Measurements from ENCODE around the gene LRRC70.
A peak's percentile ranks its signal among the peaks of the same experiment; 100 is the strongest.
"Not testable (repeated sequence)": the region's sequence is repeated elsewhere in the genome, so short reads cannot be mapped to it uniquely, and the experiment has no call there.

The LRRC70 gene

DNA sequence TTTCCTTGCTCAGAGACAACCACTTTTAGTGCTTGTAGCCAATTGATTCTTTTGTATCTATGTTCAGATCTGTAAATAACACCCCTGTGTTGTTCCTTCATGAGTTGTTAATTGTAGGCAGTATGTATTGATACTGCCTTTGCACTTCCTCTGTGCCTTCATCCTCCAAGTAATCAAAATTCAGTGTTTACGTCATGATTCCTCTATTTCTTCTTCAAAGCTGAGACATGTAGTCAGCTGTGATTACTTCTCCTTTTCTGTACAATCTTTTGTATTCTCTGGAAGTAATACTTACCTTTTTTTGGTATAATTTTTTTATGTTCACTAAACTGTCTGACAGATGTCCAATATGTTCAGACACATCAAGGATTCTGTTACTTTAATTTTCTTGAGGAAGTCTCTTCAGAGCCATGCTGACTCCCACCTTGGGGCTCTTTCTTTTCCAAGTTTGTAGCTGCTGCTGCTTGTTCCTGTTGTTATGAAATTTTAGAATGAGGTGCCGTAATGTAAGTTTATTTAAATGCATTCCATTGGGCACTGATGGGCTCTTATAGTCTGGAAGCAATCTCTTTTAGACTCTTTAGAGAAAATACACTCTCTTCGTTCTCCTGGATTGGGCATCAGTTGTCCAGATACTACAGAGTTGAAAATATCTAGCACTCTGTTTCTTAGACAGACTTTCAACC, 30.5 kb upstream of the LRRC70 start:
- no peaks in the 10 kb centered on the region for H4K20me1 ChIP-seq
- no peak overlapping the region for H3K9ac ChIP-seq
- no peaks in the 10 kb centered on the region for H3K27me3 ChIP-seq
- H3K9me3 ChIP-seq (replicated peaks in 1 of 11): peaks cover 0 to 12% (median 4%) of the 10 kb centered on the region in 11 experiments; a peak in 10 of 22 replicates
- TF ChIP-seq Cebpa-rat (IDR thresholded peaks at IDR 0.05): no peak
- H3K4me1 ChIP-seq: peaks cover 0 to 26% (median 7%) of the 10 kb centered on the region in 10 experiments; a peak in 10 of 20 replicates
- H3K36me3 ChIP-seq: peaks cover 1 to 64% (median 27%) of the 10 kb centered on the region in 11 experiments; a peak in 20 of 22 replicates
- H3K27ac ChIP-seq: peak overlapping the region in 4 of 11 experiments; percentile 3 to 47 (median 30); a peak in 6 of 22 replicates
- no peak overlapping the region for H3K4me3 ChIP-seq
- peak overlapping the region in 5 of 11 experiments; percentile 14 to 67 (median 43); a peak in 9 of 22 replicates for H3K4me2 ChIP-seq

DNA sequence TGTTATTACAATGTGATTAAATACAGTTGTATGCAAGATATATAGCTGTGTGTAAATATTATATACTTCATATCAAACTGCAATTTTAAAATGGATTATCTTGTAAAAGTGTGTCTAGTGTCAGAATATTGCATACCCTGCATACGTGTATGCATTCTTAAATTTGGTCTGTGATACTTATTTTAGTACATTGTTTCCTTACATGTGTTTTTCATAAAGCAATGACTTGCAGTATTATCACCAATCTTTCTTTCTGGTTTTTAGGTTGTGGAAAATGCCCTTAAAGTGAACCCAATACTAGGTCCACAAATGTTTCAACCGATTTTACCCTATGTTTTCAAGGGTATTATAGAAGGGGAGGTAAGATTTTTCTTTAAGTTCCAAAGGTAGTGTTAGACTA, 28.5 kb upstream of the LRRC70 start:
- Histone ChIP-seq H3K4me3 (no peak overlapping the region), H3K9me3 (replicated peaks in 1 of 11) (peaks cover 0 to 4% (median 0%) of the 10 kb centered on the region in 11 experiments; a peak in 4 of 22 replicates), H3K4me2 (no peak overlapping the region), H3K4me1 (peaks cover 0 to 26% (median 7%) of the 10 kb centered on the region in 10 experiments; a peak in 10 of 20 replicates), H3K27me3 (no peaks in the 10 kb centered on the region), H3K36me3 (peaks cover 12 to 64% (median 35%) of the 10 kb centered on the region in 11 experiments; a peak in 21 of 22 replicates), H3K9ac (no peak overlapping the region), H4K20me1 (no peaks in the 10 kb centered on the region), H3K27ac (no peak overlapping the region)
- no peak for TF ChIP-seq Cebpa-rat (IDR thresholded peaks at IDR 0.05)

DNA sequence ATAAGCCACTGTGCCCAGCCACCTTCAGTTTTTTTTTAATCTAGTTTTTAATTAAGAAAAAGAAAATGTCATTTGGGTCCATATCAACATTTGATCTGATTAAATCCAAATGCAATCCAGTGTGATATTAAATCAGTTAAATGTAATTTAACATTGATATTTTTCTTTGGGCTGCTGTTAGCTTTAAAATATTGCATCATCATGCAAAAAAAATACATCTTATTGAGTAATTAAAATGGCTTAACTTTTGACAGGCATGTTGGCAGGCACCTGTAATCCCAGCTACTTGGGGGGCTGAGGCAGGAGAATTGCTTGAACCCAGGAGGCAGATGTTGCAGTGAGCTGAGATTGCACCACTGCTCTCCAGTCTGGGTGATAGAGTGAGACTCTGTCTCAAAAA, 22.7 kb upstream of the LRRC70 start:
- Histone ChIP-seq H3K27ac (no peak overlapping the region), H3K4me1 (no peaks in the 10 kb centered on the region), H3K9me3 (replicated peaks in 1 of 11) (no peaks in the 10 kb centered on the region), H3K4me2 (no peak overlapping the region), H4K20me1 (no peaks in the 10 kb centered on the region), H3K9ac (no peak overlapping the region), H3K36me3 (peaks cover 35 to 90% (median 69%) of the 10 kb centered on the region in 11 experiments), H3K27me3 (no peaks in the 10 kb centered on the region), H3K4me3 (no peak overlapping the region)
- TF ChIP-seq Cebpa-rat (IDR thresholded peaks at IDR 0.05): peak in 1 of 11 experiments; percentile 49; a peak in 1 of 22 replicates

DNA sequence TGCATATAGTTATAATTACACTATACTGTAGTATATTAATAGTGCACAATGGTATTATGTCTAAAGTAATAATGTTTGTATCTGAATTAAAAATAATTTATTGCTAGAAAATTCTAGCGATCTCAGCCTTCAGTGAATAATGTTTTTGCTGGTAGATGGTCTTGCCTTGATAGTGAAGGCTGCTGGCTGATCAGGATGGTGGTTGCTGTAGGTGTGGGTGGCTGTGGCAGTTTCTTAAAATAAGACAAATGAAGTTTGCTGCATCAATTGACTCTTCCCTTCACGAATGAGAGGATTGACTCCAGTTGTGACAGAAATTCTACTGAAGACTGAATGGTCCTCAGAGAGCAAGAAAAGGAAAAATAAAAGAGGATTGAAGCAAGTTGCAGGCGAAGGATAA, 19.7 kb upstream of the LRRC70 start:
- Histone ChIP-seq H4K20me1 (no peaks in the 10 kb centered on the region), H3K27ac (no peak overlapping the region), H3K9ac (no peak overlapping the region), H3K27me3 (no peaks in the 10 kb centered on the region), H3K9me3 (replicated peaks in 1 of 11) (no peaks in the 10 kb centered on the region), H3K4me3 (no peak overlapping the region), H3K36me3 (peaks cover 42 to 83% (median 65%) of the 10 kb centered on the region in 11 experiments), H3K4me1 (no peaks in the 10 kb centered on the region), H3K4me2 (no peak overlapping the region)
- no peak for TF ChIP-seq Cebpa-rat (IDR thresholded peaks at IDR 0.05)

DNA sequence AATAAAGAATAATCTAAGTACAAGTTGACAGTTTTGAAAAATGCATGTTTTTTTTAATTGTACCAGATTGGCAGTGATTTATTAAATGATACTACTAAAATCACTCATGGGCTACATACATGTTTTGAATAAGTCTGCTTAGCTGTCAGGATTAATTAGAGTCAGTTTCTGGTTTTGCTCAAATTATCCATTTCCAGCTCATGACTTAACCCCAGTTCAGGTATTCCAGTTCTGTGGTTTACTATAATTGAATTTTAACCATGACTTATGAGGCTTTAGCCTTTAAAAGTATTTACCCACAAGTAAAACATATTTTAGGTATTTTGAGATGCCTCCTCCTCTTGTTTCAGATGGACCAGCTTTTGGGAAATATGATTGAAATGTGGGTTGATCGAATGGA, 17.8 kb upstream of the LRRC70 start:
- TF ChIP-seq Cebpa-rat (IDR thresholded peaks at IDR 0.05): no peak
- Histone ChIP-seq H3K4me1 (no peaks in the 10 kb centered on the region), H3K4me2 (no peak overlapping the region), H3K4me3 (no peak overlapping the region), H3K27ac (no peak overlapping the region), H3K9ac (no peak overlapping the region), H3K9me3 (replicated peaks in 1 of 11) (peaks cover 3 to 13% (median 8%) of the 10 kb centered on the region in 11 experiments; a peak in 21 of 22 replicates), H3K27me3 (no peaks in the 10 kb centered on the region), H3K36me3 (peaks cover 39 to 82% (median 66%) of the 10 kb centered on the region in 11 experiments), H4K20me1 (no peaks in the 10 kb centered on the region)

DNA sequence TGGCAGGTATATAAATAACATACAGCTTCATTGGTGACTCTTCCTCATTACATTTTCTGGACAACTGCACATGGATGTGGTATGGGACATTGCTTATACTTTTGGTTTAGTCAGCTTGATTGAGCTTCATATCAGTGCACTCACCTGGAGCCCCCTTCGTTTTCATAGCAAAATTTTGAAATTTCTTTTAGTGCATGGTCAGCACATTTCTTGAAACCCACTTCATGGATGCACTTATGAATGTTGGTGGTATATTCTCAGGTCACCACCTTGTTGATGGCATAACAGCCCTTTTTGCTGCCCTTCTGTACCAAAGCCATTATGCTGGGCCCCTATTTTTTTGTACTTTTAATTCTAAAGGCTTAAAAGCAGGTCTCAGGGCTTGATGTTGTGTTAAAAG, 16.7 kb upstream of the LRRC70 start:
- Histone ChIP-seq H4K20me1 (no peaks in the 10 kb centered on the region), H3K36me3 (peaks cover 47 to 82% (median 67%) of the 10 kb centered on the region in 11 experiments), H3K4me1 (no peaks in the 10 kb centered on the region), H3K4me3 (no peak overlapping the region), H3K4me2 (no peak overlapping the region), H3K9ac (no peak overlapping the region), H3K27me3 (no peaks in the 10 kb centered on the region), H3K9me3 (replicated peaks in 1 of 11) (peaks cover 14 to 24% (median 19%) of the 10 kb centered on the region in 11 experiments), H3K27ac (no peak overlapping the region)
- TF ChIP-seq Cebpa-rat (IDR thresholded peaks at IDR 0.05): no peak

DNA sequence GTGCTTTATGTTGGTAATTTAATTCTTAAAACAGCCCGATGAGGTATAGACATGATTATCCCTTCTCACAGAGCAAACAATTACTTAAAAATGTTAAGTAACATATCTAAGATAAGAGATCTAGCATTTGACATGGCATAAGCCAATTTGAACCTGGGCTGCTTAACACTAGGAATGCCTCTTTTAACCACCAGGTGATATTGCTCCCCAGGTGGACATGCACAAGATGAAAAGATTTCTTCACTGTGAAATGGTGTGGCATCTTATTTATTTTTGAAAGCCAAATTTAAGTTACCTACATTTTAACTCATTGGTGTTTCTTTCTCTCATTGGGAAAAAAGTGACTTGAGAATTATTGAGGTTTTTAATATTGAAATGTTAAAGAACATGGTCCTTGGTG, 15.8 kb upstream of the LRRC70 start:
- TF ChIP-seq Cebpa-rat (IDR thresholded peaks at IDR 0.05): no peak

DNA sequence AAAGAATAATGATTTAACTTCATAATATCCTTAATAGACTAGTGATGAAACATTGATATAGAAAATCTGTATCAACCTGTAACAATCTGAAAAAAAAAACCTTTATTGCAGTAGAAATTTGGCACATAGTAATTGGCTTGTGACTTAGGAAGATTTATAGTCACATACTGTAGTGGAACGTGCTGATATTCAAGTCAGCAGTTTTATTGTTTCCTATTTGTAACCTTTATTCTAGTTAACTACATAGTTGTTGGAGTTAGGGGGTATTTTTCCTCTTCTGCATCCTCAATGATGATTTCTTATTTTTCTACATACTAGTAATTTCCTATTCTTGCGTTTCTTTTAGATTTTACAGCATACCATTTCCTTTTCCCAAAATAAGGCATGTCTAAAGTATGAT, 14.5 kb upstream of the LRRC70 start:
- no peaks in the 10 kb centered on the region for H3K27me3 ChIP-seq
- H3K4me2 ChIP-seq: no peak overlapping the region
- no peak overlapping the region for H3K9ac ChIP-seq
- H3K4me1 ChIP-seq: no peaks in the 10 kb centered on the region
- H3K27ac ChIP-seq: no peak overlapping the region
- TF ChIP-seq Cebpa-rat (IDR thresholded peaks at IDR 0.05): no peak
- H3K4me3 ChIP-seq: no peak overlapping the region
- H3K9me3 ChIP-seq (replicated peaks in 1 of 11): peaks cover 32 to 43% (median 36%) of the 10 kb centered on the region in 11 experiments
- no peaks in the 10 kb centered on the region for H4K20me1 ChIP-seq
- peaks cover 58 to 90% (median 82%) of the 10 kb centered on the region in 11 experiments for H3K36me3 ChIP-seq

More for the DNA sequence above, 15.8 kb upstream of the LRRC70 start:
- Histone ChIP-seq H3K4me3 (no peak overlapping the region), H4K20me1 (no peaks in the 10 kb centered on the region), H3K27ac (no peak overlapping the region), H3K9me3 (replicated peaks in 1 of 11) (peaks cover 24 to 34% (median 29%) of the 10 kb centered on the region in 11 experiments), H3K27me3 (no peaks in the 10 kb centered on the region), H3K36me3 (peaks cover 54 to 82% (median 75%) of the 10 kb centered on the region in 11 experiments), H3K4me1 (no peaks in the 10 kb centered on the region), H3K9ac (no peak overlapping the region), H3K4me2 (no peak overlapping the region)

DNA sequence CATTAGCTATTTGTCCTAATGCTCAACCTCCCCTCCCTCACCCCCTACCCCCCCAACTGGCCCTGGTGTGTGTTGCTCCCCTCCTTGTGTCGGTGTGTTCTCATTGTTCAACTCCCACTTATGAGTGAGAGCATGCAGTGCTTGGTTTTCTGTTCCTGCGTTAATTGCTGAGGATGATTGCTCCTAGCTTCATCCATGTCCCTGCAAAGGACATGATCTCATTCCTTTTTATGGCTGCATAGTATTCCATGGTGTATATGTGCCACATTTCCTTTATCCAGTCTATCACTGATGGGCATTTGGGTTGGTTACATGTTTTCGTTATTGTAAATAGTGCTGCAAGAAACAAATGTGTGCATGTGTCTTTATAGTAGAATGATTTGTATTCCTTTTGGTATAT, 12.9 kb upstream of the LRRC70 start:
- not testable (repeated sequence) for H3K4me3 ChIP-seq, H3K27ac ChIP-seq, H3K9ac ChIP-seq, H3K4me1 ChIP-seq, H3K27me3 ChIP-seq, H4K20me1 ChIP-seq, H3K4me2 ChIP-seq
- H3K36me3 ChIP-seq: peaks cover 46 to 83% (median 67%) of the 10 kb centered on the region in 11 experiments
- peaks cover 32 to 45% (median 36%) of the 10 kb centered on the region in 11 experiments for H3K9me3 ChIP-seq (replicated peaks in 1 of 11)

DNA sequence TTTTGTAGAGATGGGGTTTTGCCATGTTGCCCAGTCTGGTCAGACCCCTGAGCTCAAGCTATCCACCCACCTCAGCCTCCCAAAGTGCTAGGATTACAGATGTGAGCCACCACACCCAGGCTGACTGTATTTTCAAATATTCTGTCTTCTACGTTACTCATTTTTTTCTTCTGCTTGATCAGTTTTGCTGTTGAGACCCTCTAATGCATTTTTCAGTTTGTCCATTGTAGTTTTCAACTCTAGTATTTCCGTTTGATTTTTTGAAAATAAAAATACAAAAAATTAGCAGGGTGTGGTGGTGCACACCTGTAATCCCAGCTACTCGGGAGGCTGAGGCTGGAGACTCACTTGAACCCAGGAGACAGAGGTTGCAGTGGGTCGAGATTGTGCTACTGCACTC, 10.5 kb upstream of the LRRC70 start:
- H3K4me1 ChIP-seq: no peaks in the 10 kb centered on the region
- H3K9ac ChIP-seq: no peak overlapping the region
- TF ChIP-seq Cebpa-rat (IDR thresholded peaks at IDR 0.05): no peak
- H3K9me3 ChIP-seq (replicated peaks in 1 of 11): peaks cover 32 to 45% (median 36%) of the 10 kb centered on the region in 11 experiments
- H3K4me3 ChIP-seq: peak overlapping the region in 2 of 10 experiments; percentile 18 to 25; a peak in 2 of 20 replicates
- H3K4me2 ChIP-seq: no peak overlapping the region
- H3K27ac ChIP-seq: no peak overlapping the region
- no peaks in the 10 kb centered on the region for H4K20me1 ChIP-seq
- H3K36me3 ChIP-seq: peaks cover 33 to 78% (median 58%) of the 10 kb centered on the region in 11 experiments
- no peaks in the 10 kb centered on the region for H3K27me3 ChIP-seq
